Trophoblast cell (in vitro differentiated cells and primary cell): ENCODE results near the gene NELFE.

Source experiments
- DNase-seq, 2 donors: peaks; one replicate each; pipeline ENCODE4 v3.0.0-alpha.2; 2016
- H2AFZ ChIP-seq: 2 replicates; pipeline ENCODE4 v1.6.1; 2013; ENCODE audit warnings: low read length, moderate library complexity, mild to moderate bottlenecking; ENCODE audit not compliant: insufficient read depth, poor library complexity
- H2AK5ac ChIP-seq: 2 replicates; pipeline ENCODE4 v1.6.1; 2013; ENCODE audit warnings: mild to moderate bottlenecking, low read length
- H2BK120ac ChIP-seq: 2 replicates; pipeline ENCODE4 v1.6.1; 2013; ENCODE audit warnings: low read length, mild to moderate bottlenecking, moderate library complexity; ENCODE audit not compliant: insufficient read depth, poor library complexity
- H2BK12ac ChIP-seq: 2 replicates; pipeline ENCODE4 v1.6.1; 2013; ENCODE audit warnings: mild to moderate bottlenecking, low read length, moderate library complexity
- H2BK5ac ChIP-seq: 2 replicates; pipeline ENCODE4 v1.6.1; 2013; ENCODE audit warnings: low read length, low read depth, moderate library complexity, mild to moderate bottlenecking; ENCODE audit not compliant: poor library complexity
- H3K14ac ChIP-seq: 2 replicates; pipeline ENCODE4 v1.6.1; 2013; ENCODE audit warnings: mild to moderate bottlenecking, low read length
- H3K18ac ChIP-seq: 2 replicates; pipeline ENCODE4 v1.6.1; 2013; ENCODE audit warnings: mild to moderate bottlenecking, low read length
- H3K23ac ChIP-seq: 2 replicates; pipeline ENCODE4 v1.6.1; 2013; ENCODE audit warnings: low read length
- H3K27ac ChIP-seq: 2 replicates; pipeline ENCODE4 v1.5.1; 2013; ENCODE audit warnings: low read depth, mild to moderate bottlenecking, inconsistent platforms, low read length, moderate library complexity
- H3K27me3 ChIP-seq: 2 replicates; pipeline ENCODE4 v1.6.1; 2013; ENCODE audit warnings: inconsistent platforms, mild to moderate bottlenecking, low read length, moderate library complexity; ENCODE audit not compliant: insufficient read depth
- H3K36me3 ChIP-seq, 2 experiments: 1 replicate in 1 of 2; 2 replicates in 1 of 2; pipeline ENCODE4 v1.6.1; 2013; ENCODE audit warnings: low read length in 2 of 2, mild to moderate bottlenecking in 2 of 2, moderate library complexity in 1 of 2; ENCODE audit not compliant: insufficient read depth in 2 of 2, control insufficient read depth in 1 of 2
- H3K4ac ChIP-seq: 2 replicates; pipeline ENCODE4 v1.6.1; 2013; ENCODE audit warnings: low read depth, mild to moderate bottlenecking, low read length, moderate library complexity
- H3K4me1 ChIP-seq, 2 experiments: 1 replicate in 1 of 2; 2 replicates in 1 of 2; pipeline ENCODE4 v1.6.1; 2013; ENCODE audit warnings: low read length in 2 of 2, mild to moderate bottlenecking in 2 of 2, moderate library complexity in 1 of 2; ENCODE audit not compliant: insufficient read depth in 2 of 2, control insufficient read depth in 1 of 2
- H3K4me2 ChIP-seq: 2 replicates; pipeline ENCODE4 v1.6.1; 2013; ENCODE audit warnings: inconsistent platforms, mild to moderate bottlenecking, low read length, moderate library complexity
- H3K4me3 ChIP-seq: 2 replicates; pipeline ENCODE4 v1.5.1; 2013; ENCODE audit warnings: mild to moderate bottlenecking, low read depth, low read length, inconsistent platforms
- H3K79me1 ChIP-seq: one replicate; pipeline ENCODE4 v1.6.1; 2013; ENCODE audit warnings: low read length
- H3K79me2 ChIP-seq: 2 replicates; pipeline ENCODE4 v1.6.1; 2013; ENCODE audit warnings: low read length, mild to moderate bottlenecking; ENCODE audit not compliant: control insufficient read depth, insufficient read depth, poor library complexity
- H3K9ac ChIP-seq: 2 replicates; pipeline ENCODE4 v1.6.1; 2013; ENCODE audit warnings: mild to moderate bottlenecking, low read length
- H3K9me3 ChIP-seq: 2 replicates; pipeline ENCODE4 v1.6.1; 2013; ENCODE audit warnings: low read depth, mild to moderate bottlenecking, control low read depth, inconsistent platforms, low read length; ENCODE audit not compliant: insufficient read depth
- H4K12ac ChIP-seq: 2 replicates; pipeline ENCODE4 v1.6.1; 2013; ENCODE audit warnings: low read depth, mild to moderate bottlenecking, low read length, moderate library complexity
- H4K8ac ChIP-seq: 2 replicates; pipeline ENCODE4 v1.6.1; 2013; ENCODE audit warnings: low read depth, mild to moderate bottlenecking, low read length, moderate library complexity
- H4K91ac ChIP-seq: one replicate; pipeline ENCODE4 v1.6.1; 2013; ENCODE audit warnings: low read depth, mild to moderate bottlenecking, low read length, moderate library complexity
- WGBS: extraction: QIAGEN DNeasy Blood & Tissue Kit; methylation state at CpG from one replicate; pipeline ENCODE4 v1.1.7; 2013; ENCODE audit warnings: missing lambda C conversion rate; ENCODE audit not compliant: insufficient read length, insufficient coverage; ENCODE audit errors: extremely low coverage; 5-methylcytosine and 5-hydroxymethylcytosine counted together

The NELFE gene

GRCh38 chr6:31948306-31948705 lies 10.5 kb downstream of the NELFE start:
- no CpG with 5 or more reads among the region's 5 CpGs for WGBS
- no peak for DNase-seq

GRCh38 chr6:31947864-31948263 lies 10.9 kb downstream of the NELFE start:
- Histone ChIP-seq H3K4me1 (peaks cover 0 to 2% of the 10 kb centered on the region in 2 experiments), H3K79me1 (peaks cover 4% of the 10 kb centered on the region), H3K4ac (no peak overlapping the region), H2AFZ (no peak overlapping the region), H3K4me3 (no peak overlapping the region), H4K91ac (peak overlapping the region; percentile 63), H2BK12ac (peak overlapping the region; percentile 34), H3K27ac (no peak overlapping the region), H3K14ac (no peak overlapping the region), H3K4me2 (no peak overlapping the region), H3K9ac (no peak overlapping the region), H3K23ac (no peak overlapping the region), H3K36me3 (peaks cover 10 to 21% of the 10 kb centered on the region in 2 experiments), H4K12ac (no peak overlapping the region), H3K27me3 (no peaks in the 10 kb centered on the region), H3K18ac (peak overlapping the region; percentile 9), H2AK5ac (no peak overlapping the region), H4K8ac (no peak overlapping the region), H3K9me3 (peaks cover 5% of the 10 kb centered on the region), H2BK120ac (peak overlapping the region; percentile 21), H3K79me2 (no peaks in the 10 kb centered on the region), H2BK5ac (no peak overlapping the region)
- no CpG with 5 or more reads among the region's 4 CpGs for WGBS
- no peak for DNase-seq

More at GRCh38 chr6:31948306-31948705, 10.5 kb downstream of the NELFE start:
- Histone ChIP-seq H3K9me3 (peaks cover 2% of the 10 kb centered on the region), H3K79me1 (peaks cover 4% of the 10 kb centered on the region), H3K4ac (no peak overlapping the region), H4K12ac (no peak overlapping the region), H3K18ac (no peak overlapping the region), H3K23ac (no peak overlapping the region), H3K79me2 (no peaks in the 10 kb centered on the region), H4K8ac (no peak overlapping the region), H3K36me3 (peaks cover 12 to 25% of the 10 kb centered on the region in 2 experiments), H2BK12ac (no peak overlapping the region), H2BK5ac (no peak overlapping the region), H4K91ac (no peak overlapping the region), H3K4me1 (peaks cover 0 to 2% of the 10 kb centered on the region in 2 experiments), H3K14ac (no peak overlapping the region), H3K4me2 (no peak overlapping the region), H2AFZ (no peak overlapping the region), H3K27me3 (no peaks in the 10 kb centered on the region), H2AK5ac (no peak overlapping the region), H3K4me3 (no peak overlapping the region), H3K27ac (no peak overlapping the region), H3K9ac (no peak overlapping the region), H2BK120ac (no peak overlapping the region)

- Histone ChIP-seq H3K27me3 (no peaks in the 10 kb centered on the region), H3K4me3 (no peak overlapping the region), H3K36me3 (peaks cover 7 to 19% of the 10 kb centered on the region in 2 experiments), H4K8ac (no peak overlapping the region), H2AFZ (no peak overlapping the region), H3K9me3 (peaks cover 8% of the 10 kb centered on the region), H3K14ac (no peak overlapping the region), H2BK12ac (no peak overlapping the region), H3K79me1 (peaks cover 4% of the 10 kb centered on the region), H3K9ac (no peak overlapping the region), H3K4me1 (peaks cover 0 to 2% of the 10 kb centered on the region in 2 experiments), H4K12ac (no peak overlapping the region), H4K91ac (no peak overlapping the region), H3K79me2 (no peaks in the 10 kb centered on the region), H3K18ac (no peak overlapping the region), H3K4ac (no peak overlapping the region), H3K27ac (no peak overlapping the region), H2AK5ac (no peak overlapping the region), H3K23ac (no peak overlapping the region), H3K4me2 (no peak overlapping the region), H2BK5ac (no peak overlapping the region), H2BK120ac (no peak overlapping the region)
- no peak for DNase-seq
- WGBS: no CpG with 5 or more reads among the region's 24 CpGs
These were observed 11.6 kb downstream of the NELFE start for GRCh38 chr6:31947070-31947675.

GRCh38 chr6:31946370-31946885 lies 12.3 kb downstream of the NELFE start:
- no peak overlapping the region for H2AFZ ChIP-seq
- peaks cover 8% of the 10 kb centered on the region for H3K9me3 ChIP-seq
- H2AK5ac ChIP-seq: no peak overlapping the region
- no peak overlapping the region for H3K23ac ChIP-seq
- no peak overlapping the region for H3K4ac ChIP-seq
- no peak overlapping the region for H4K8ac ChIP-seq
- H3K79me2 ChIP-seq: no peaks in the 10 kb centered on the region
- H3K27me3 ChIP-seq: no peaks in the 10 kb centered on the region
- H3K4me1 ChIP-seq: peaks cover 0 to 2% of the 10 kb centered on the region in 2 experiments
- H3K18ac ChIP-seq: no peak overlapping the region
- H2BK12ac ChIP-seq: no peak overlapping the region
- no peak overlapping the region for H3K9ac ChIP-seq
- no CpG with 5 or more reads among the region's 11 CpGs for WGBS
- H4K12ac ChIP-seq: no peak overlapping the region
- H3K14ac ChIP-seq: no peak overlapping the region
- DNase-seq: no peak
- no peak overlapping the region for H3K4me3 ChIP-seq
- no peak overlapping the region for H2BK5ac ChIP-seq
- H3K27ac ChIP-seq: no peak overlapping the region
- H3K4me2 ChIP-seq: no peak overlapping the region
- H3K36me3 ChIP-seq: peaks cover 0 to 11% of the 10 kb centered on the region in 2 experiments
- peak overlapping the region; percentile 37 for H4K91ac ChIP-seq
- H3K79me1 ChIP-seq: peaks cover 4% of the 10 kb centered on the region
- no peak overlapping the region for H2BK120ac ChIP-seq
